Ascending aorta (tissue), 2 donors: ENCODE data around the gene IFNGR2. TPM values are rescaled to one million over a fixed set of nuclear protein-coding genes. Genes with fewer than 3 reads are reported as not detected.

Source experiments
- DNase-seq, 2 donors: peaks; one replicate each; pipeline ENCODE4 v3.0.0-alpha.2; 2019; ENCODE audit warnings: low spot score in 2 of 2
- H3K27ac ChIP-seq, 2 donors: fragments of 200-600 bp; sonication (generic); one replicate each; pipeline ENCODE4 v1.5.1; 2016 to 2017; ENCODE audit warnings: mild to moderate bottlenecking in 1 of 2
- H3K27me3 ChIP-seq: fragments of 200-600 bp; sonication (generic); one replicate; pipeline ENCODE4 v1.5.1; 2017
- H3K36me3 ChIP-seq, 2 donors: fragments of 200-600 bp; sonication (generic); one replicate each; pipeline ENCODE4 v1.5.1; 2016
- H3K4me1 ChIP-seq, 2 donors: fragments of 200-600 bp; sonication (generic); one replicate each; pipeline ENCODE4 v1.5.1; 2016 to 2017; ENCODE audit warnings: mild to moderate bottlenecking in 1 of 2
- H3K4me3 ChIP-seq, 2 donors: fragments of 200-600 bp; sonication (generic); one replicate each; pipeline ENCODE4 v1.5.1; 2016 to 2017; ENCODE audit warnings: mild to moderate bottlenecking in 1 of 2
- H3K9me3 ChIP-seq, 2 donors: fragments of 200-600 bp; sonication (generic); one replicate each; pipeline ENCODE4 v1.5.1; 2016
- CTCF ChIP-seq, 3 experiments: fragments of 200-600 bp in 2 of 3; fragments of 450-650 bp in 1 of 3; sonication (generic) in 2 of 3; IDR thresholded peaks; one replicate each; pipeline ENCODE4 v1.5.1; 2016 to 2019; ENCODE audit warnings: antibody characterized with exemption in 3 of 3, mild to moderate bottlenecking in 1 of 3, moderate library complexity in 1 of 3
- intact Hi-C: fragments of 100-400 bp; cut with DNase I; formaldehyde crosslinking; loops from one replicate; pipeline ENCODE4 v1.15.1; 2023
- total RNA-seq: library from RNA; depleted of rRNA; stranded (reverse); fragments of >200 nt; gene quantifications from one replicate; pipeline ENCODE4 v1.1.0, GENCODE V29; 2016

Gene IFNGR2
- total RNA-seq, 1 donor from 2014 or later, result 46.4 TPM

GRCh38 chr21:33470701-33471100, 67.5 kb downstream of the IFNGR2 start:
- no peak for TF ChIP-seq CTCF (IDR thresholded peaks at IDR 0.05)
- Histone ChIP-seq H3K27me3 (no peaks in the 10 kb centered on the region), H3K9me3 (no peaks in the 10 kb centered on the region), H3K36me3 (peaks cover 0 to 10% of the 10 kb centered on the region in 2 donors), H3K27ac (no peak overlapping the region), H3K4me3 (no peak overlapping the region), H3K4me1 (no peaks in the 10 kb centered on the region)
- intact Hi-C loops, result no loop called here
- DNase-seq, result no peak

- Histone ChIP-seq H3K36me3 (no peaks in the 10 kb centered on the region), H3K4me1 (peaks cover 4 to 12% of the 10 kb centered on the region in 2 donors), H3K9me3 (no peaks in the 10 kb centered on the region), H3K27me3 (no peaks in the 10 kb centered on the region), H3K4me3 (no peak overlapping the region), H3K27ac (no peak overlapping the region)
- no peak for DNase-seq
- intact Hi-C loops, result no loop called here
- no peak for TF ChIP-seq CTCF (IDR thresholded peaks at IDR 0.05)
Observed at GRCh38 chr21:33473344-33473743, 70.1 kb downstream of the IFNGR2 start.

GRCh38 chr21:33477066-33477465, 73.9 kb downstream of the IFNGR2 start:
- H3K36me3 ChIP-seq, result no peaks in the 10 kb centered on the region
- H3K9me3 ChIP-seq, result no peaks in the 10 kb centered on the region
- H3K27me3 ChIP-seq, result no peaks in the 10 kb centered on the region
- intact Hi-C loops, result no loop called here
- TF ChIP-seq CTCF (IDR thresholded peaks at IDR 0.05), result no peak
- DNase-seq, result no peak
- peaks cover 5 to 15% of the 10 kb centered on the region in 2 donors for H3K4me1 ChIP-seq
- H3K27ac ChIP-seq, result no peak overlapping the region
- no peak overlapping the region for H3K4me3 ChIP-seq

GRCh38 chr21:33478182-33478581, 75.0 kb downstream of the IFNGR2 start:
- peak overlapping the region; percentile 80 to 81 for H3K4me3 ChIP-seq
- intact Hi-C loops, result no loop called here
- no peaks in the 10 kb centered on the region for H3K27me3 ChIP-seq
- H3K4me1 ChIP-seq, result peaks cover 5 to 15% of the 10 kb centered on the region in 2 donors
- TF ChIP-seq CTCF (IDR thresholded peaks at IDR 0.05), result no peak
- no peaks in the 10 kb centered on the region for H3K9me3 ChIP-seq
- DNase-seq, result no peak
- H3K27ac ChIP-seq, result peak overlapping the region in 1 of 2 donors; percentile 95
- no peaks in the 10 kb centered on the region for H3K36me3 ChIP-seq

- TF ChIP-seq CTCF (IDR thresholded peaks at IDR 0.05), result no peak
Observed at GRCh38 chr21:33478935-33479678, 75.9 kb downstream of the IFNGR2 start.

More at GRCh38 chr21:33478935-33479678, 75.9 kb downstream of the IFNGR2 start:
- H3K9me3 ChIP-seq, result no peaks in the 10 kb centered on the region
- H3K27me3 ChIP-seq, result no peaks in the 10 kb centered on the region
- H3K27ac ChIP-seq, result peak overlapping the region; percentile 94 to 95
- DNase-seq, result no peak
- peak overlapping the region; percentile 80 to 81 for H3K4me3 ChIP-seq
- intact Hi-C loops, result loop anchor here (1.0 kb wide), 1 partner anchor 12 kb away; the partner anchor contains the start of gene DNAJC28
- H3K4me1 ChIP-seq, result peaks cover 5 to 15% of the 10 kb centered on the region in 2 donors
- no peaks in the 10 kb centered on the region for H3K36me3 ChIP-seq
